ENCODE measurements around the gene CYP26B1.

DNA sequence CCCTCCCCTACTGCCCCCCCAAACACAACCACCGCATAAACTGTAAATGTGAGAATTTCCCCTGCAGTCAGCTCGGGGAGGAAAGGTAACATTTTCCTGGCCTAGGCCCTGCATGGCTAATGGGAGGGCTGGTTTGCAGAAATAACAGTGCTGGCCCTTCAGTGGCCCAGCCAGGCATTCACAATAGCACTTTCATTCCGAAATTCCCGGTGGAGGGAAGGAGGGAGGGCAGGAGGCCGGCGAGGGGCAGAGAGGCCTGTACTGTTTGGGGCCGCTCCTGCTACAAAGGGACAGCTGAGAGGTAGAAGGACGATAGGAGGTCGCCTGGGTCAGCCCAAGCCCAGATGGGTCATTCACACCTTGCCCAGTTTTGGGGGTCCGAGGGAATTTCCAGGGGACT, 11.3 kb downstream of the CYP26B1 start:
- no peak for TF ChIP-seq POLR2A (IDR thresholded peaks at IDR 0.05)
- TF ChIP-seq, protein P1, sequence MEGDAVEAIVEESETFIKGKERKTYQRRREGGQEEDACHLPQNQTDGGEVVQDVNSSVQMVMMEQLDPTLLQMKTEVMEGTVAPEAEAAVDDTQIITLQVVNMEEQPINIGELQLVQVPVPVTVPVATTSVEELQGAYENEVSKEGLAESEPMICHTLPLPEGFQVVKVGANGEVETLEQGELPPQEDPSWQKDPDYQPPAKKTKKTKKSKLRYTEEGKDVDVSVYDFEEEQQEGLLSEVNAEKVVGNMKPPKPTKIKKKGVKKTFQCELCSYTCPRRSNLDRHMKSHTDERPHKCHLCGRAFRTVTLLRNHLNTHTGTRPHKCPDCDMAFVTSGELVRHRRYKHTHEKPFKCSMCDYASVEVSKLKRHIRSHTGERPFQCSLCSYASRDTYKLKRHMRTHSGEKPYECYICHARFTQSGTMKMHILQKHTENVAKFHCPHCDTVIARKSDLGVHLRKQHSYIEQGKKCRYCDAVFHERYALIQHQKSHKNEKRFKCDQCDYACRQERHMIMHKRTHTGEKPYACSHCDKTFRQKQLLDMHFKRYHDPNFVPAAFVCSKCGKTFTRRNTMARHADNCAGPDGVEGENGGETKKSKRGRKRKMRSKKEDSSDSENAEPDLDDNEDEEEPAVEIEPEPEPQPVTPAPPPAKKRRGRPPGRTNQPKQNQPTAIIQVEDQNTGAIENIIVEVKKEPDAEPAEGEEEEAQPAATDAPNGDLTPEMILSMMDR (IDR thresholded peaks at IDR 0.05 in 4 of 5, conservative IDR thresholded peaks at IDR 0.05 in 1 of 5) = no peak
